Aorta (tissue), 5 donors: ENCODE results near the gene GALNT4. TPM values are rescaled to one million over a fixed set of nuclear protein-coding genes. Genes with fewer than 3 reads are reported as not detected.

Source experiments
- ATAC-seq: fragments of 200-7000 bp; cut with Tn5 transposase; one replicate; pipeline ENCODE4 v1.9.1; 2022; ENCODE audit warnings: moderate library complexity; ENCODE audit not compliant: low FRiP score
- DNase-seq, 2 donors: peaks; one replicate each; pipeline ENCODE4 v3.0.0-alpha.2; 2020
- H3K27ac ChIP-seq, 2 donors: one replicate each; pipeline ENCODE4 v1.5.1; 2013; ENCODE audit warnings: low read length in 2 of 2, mild to moderate bottlenecking in 2 of 2, moderate library complexity in 2 of 2, control low read depth in 1 of 2, inconsistent platforms in 1 of 2, low read depth in 1 of 2
- H3K27me3 ChIP-seq, 2 donors: one replicate each; pipeline ENCODE4 v1.6.1; 2013; ENCODE audit warnings: control low read depth in 1 of 2, low read length in 1 of 2, mild to moderate bottlenecking in 1 of 2, moderate library complexity in 1 of 2; ENCODE audit not compliant: insufficient read depth in 2 of 2, control insufficient read depth in 1 of 2
- H3K36me3 ChIP-seq, 2 donors: one replicate each; pipeline ENCODE4 v1.6.1; 2013; ENCODE audit warnings: control low read depth in 1 of 2, low read length in 1 of 2, mild to moderate bottlenecking in 1 of 2; ENCODE audit not compliant: insufficient read depth in 2 of 2, control insufficient read depth in 1 of 2
- H3K4me1 ChIP-seq, 2 donors: one replicate each; pipeline ENCODE4 v1.6.1; 2013; ENCODE audit warnings: low read length in 2 of 2, control low read depth in 1 of 2, mild to moderate bottlenecking in 1 of 2, moderate library complexity in 1 of 2; ENCODE audit not compliant: insufficient read depth in 2 of 2, control insufficient read depth in 1 of 2
- H3K4me3 ChIP-seq, 2 donors: one replicate each; pipeline ENCODE4 v1.5.1; 2013; ENCODE audit warnings: low read length in 2 of 2, control low read depth in 1 of 2, mild to moderate bottlenecking in 1 of 2
- H3K9me3 ChIP-seq: one replicate; pipeline ENCODE4 v1.6.1; 2013; ENCODE audit warnings: mild to moderate bottlenecking, low read length; ENCODE audit not compliant: control insufficient read depth
- WGBS, 2 donors: extraction: QIAGEN DNeasy Blood & Tissue Kit; methylation state at CpG; one replicate each; pipeline ENCODE4 v1.1.7; 2013; 5-methylcytosine and 5-hydroxymethylcytosine counted together
- intact Hi-C, 2 donors: fragments of 100-400 bp; cut with DNase I; formaldehyde crosslinking; loops; one replicate each; pipeline versions ENCODE4 v1.14.2 to v1.15.0; 2022
- polyA plus RNA-seq, 2 donors: library from polyadenylated mRNA; stranded (reverse); fragments of 200-250 nt; gene quantifications; one replicate each; pipeline ENCODE4 v1.2.3, GENCODE V29; 2013
- total RNA-seq, 2 donors: library from RNA; stranded (reverse); fragmentation: NEBNext Ultra II Directional; extraction: Animal tissue kit (Norgen Biotek cat#: 25700); gene quantifications; one replicate each; pipeline ENCODE4 v1.2.1, GENCODE V29; 2021
- donor health status: healthy with polysubstance abuse.
- donor health status: Bipolar disorder and iron deficiency.
- donor health status: DM: no; HTN: no; CAD: no.
- donor health status: DM: no; HTN: no; CAD: no.
- donor health status: DM: yes; HTN: yes; CAD: no.

GALNT4 gene
- total and polyA plus RNA-seq, 4 donors, result 2.8 to 7.4 (median 5.9) TPM

DNA sequence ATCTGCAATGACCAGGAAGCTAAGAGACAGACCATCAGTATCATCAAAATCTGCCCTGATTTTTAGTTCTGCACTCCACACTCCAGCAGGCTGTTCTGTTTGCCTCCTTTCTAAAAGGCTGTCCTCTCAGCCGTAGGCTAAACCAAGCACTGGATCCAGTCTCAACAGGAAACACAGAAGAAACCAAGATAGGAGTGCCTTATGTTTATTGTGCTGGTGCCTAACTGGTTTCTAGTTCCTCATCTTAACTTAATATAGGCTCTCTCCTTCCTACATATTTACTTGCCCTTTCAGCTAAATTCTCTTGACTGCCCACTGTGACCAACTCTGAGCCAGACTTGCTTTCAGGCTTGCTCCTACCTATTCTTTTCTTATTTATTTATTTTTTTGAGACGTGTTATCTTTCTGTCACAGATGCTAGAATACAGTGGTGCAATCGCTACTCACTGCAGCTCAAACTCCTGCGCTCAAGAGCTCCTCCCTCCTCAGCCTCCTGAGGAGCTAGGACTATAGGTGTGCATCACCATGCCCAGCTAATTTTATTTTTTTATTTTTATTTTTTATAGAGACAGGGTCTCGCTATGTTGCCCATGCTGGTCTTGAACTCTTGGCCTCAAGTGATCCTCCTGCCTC lies 30.8 kb downstream of the GALNT4 start:
- Histone ChIP-seq H3K4me3 (no peak overlapping the region), H3K4me1 (peaks cover 0 to 6% of the 10 kb centered on the region in 2 donors), H3K36me3 (peaks cover 2 to 5% of the 10 kb centered on the region in 2 donors), H3K9me3 (no peaks in the 10 kb centered on the region), H3K27me3 (no peaks in the 10 kb centered on the region), H3K27ac (no peak overlapping the region)
- no peak for DNase-seq
- ATAC-seq, result no peak
- intact Hi-C loops, result no loop called here
- WGBS, 2 donors, result 89 to 93% methylated on average over 5 of the region's 5 CpGs

DNA sequence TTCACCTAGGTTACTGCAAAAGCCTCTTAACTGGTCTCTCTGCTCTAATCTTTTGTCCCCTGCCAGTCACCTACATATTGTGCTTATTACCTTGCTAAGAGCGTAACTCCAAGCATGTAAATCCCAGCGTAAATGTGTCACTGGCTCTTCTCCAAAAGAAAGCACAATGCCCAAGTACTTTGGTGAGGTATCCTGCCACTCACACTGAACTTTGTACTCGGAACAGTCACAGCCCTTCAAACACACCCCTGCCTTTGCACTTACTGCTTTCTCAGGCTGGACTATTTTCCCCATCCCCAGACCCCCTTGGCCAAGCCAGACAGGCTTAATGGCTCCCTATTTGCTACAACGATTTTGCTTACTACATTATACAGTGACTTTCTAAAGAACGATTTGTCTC lies 31.7 kb downstream of the GALNT4 start:
- no peak for ATAC-seq
- Histone ChIP-seq H3K27me3 (no peaks in the 10 kb centered on the region), H3K4me3 (no peak overlapping the region), H3K9me3 (no peaks in the 10 kb centered on the region), H3K4me1 (peaks cover 0 to 6% of the 10 kb centered on the region in 2 donors), H3K27ac (no peak overlapping the region), H3K36me3 (peaks cover 2 to 5% of the 10 kb centered on the region in 2 donors)
- 72 to 85% methylated on average over 5 of the region's 5 CpGs for WGBS, 2 donors
- DNase-seq, result no peak
- intact Hi-C loops, result no loop called here

DNA sequence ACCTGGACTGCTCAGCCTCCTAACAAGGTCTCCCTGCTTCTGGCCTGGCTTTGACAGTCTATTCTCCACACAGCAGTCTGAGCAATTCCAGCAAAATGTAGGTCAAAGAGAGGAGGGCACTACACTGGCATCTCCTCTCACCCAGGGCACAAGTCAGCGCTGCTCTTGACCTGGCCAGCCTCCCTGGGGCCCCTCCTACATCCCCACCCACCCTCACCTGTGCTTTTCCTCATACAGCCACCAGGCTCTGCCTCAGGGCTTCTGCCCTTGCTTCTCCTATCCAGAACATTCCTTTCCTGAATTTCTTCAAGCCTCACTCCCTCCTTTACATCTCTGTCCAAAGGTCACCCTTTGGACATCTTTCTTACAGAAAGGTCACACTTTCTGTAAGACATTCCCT lies 33.7 kb downstream of the GALNT4 start:
- H3K4me3 ChIP-seq, result no peak overlapping the region
- H3K27me3 ChIP-seq, result no peaks in the 10 kb centered on the region
- intact Hi-C loops, result no loop called here
- ATAC-seq (no peak), DNase-seq (no peak)
- H3K27ac ChIP-seq, result no peak overlapping the region
- no peaks in the 10 kb centered on the region for H3K4me1 ChIP-seq
- no peaks in the 10 kb centered on the region for H3K9me3 ChIP-seq
- peaks cover 2 to 7% of the 10 kb centered on the region in 2 donors for H3K36me3 ChIP-seq
- 92 to 95% methylated on average over 1 of the region's 1 CpG for WGBS, 2 donors

DNA sequence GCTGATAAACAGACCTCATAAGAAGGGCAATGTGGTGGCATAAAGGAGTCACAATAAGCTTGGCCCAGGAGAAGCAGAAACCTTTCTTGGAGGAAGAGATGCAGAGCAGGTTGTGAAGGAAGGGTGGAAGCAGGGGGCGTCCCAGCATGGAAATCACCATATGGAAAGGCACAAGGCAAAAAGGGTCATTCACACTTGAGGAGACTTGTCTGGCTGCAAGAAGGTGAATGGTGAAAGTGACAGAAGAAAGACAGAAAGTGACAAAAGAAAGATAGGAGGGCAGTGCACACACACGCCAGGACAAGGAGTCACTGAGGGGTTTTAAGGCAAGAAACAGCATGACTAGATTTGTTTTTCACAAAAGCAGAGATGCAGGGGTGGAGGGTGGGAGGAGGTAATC lies 38.3 kb downstream of the GALNT4 start:
- intact Hi-C loops, result no loop called here
- DNase-seq (no peak), ATAC-seq (no peak)
- Histone ChIP-seq H3K36me3 (peaks cover 0 to 9% of the 10 kb centered on the region in 2 donors), H3K4me1 (no peaks in the 10 kb centered on the region), H3K27ac (no peak overlapping the region), H3K9me3 (no peaks in the 10 kb centered on the region), H3K4me3 (no peak overlapping the region), H3K27me3 (no peaks in the 10 kb centered on the region)
- 90 to 93% methylated on average over 2 of the region's 2 CpGs for WGBS, 2 donors

GRCh38 chr12:89484470-89484869 lies 40.1 kb downstream of the GALNT4 start:
- Histone ChIP-seq H3K4me3 (no peak overlapping the region), H3K27ac (no peak overlapping the region), H3K9me3 (no peaks in the 10 kb centered on the region), H3K4me1 (no peaks in the 10 kb centered on the region), H3K36me3 (peaks cover 0 to 4% of the 10 kb centered on the region in 2 donors), H3K27me3 (no peaks in the 10 kb centered on the region)
- intact Hi-C loops, result no loop called here
- WGBS, 2 donors, result 90 to 95% methylated on average over 1 of the region's 1 CpG
- no peak for DNase-seq
- no peak for ATAC-seq

- no peaks in the 10 kb centered on the region for H3K27me3 ChIP-seq
- intact Hi-C loops, result no loop called here
- H3K27ac ChIP-seq, result no peak overlapping the region
- no peaks in the 10 kb centered on the region for H3K4me1 ChIP-seq
- no peaks in the 10 kb centered on the region for H3K9me3 ChIP-seq
- WGBS, 2 donors, result 85 to 87% methylated on average over 2 of the region's 2 CpGs
- ATAC-seq, result no peak
- peaks cover 0 to 3% of the 10 kb centered on the region in 2 donors for H3K36me3 ChIP-seq
- H3K4me3 ChIP-seq, result no peak overlapping the region
- no peak for DNase-seq
These were observed 43.2 kb downstream of the GALNT4 start for GRCh38 chr12:89481213-89481914.

DNA sequence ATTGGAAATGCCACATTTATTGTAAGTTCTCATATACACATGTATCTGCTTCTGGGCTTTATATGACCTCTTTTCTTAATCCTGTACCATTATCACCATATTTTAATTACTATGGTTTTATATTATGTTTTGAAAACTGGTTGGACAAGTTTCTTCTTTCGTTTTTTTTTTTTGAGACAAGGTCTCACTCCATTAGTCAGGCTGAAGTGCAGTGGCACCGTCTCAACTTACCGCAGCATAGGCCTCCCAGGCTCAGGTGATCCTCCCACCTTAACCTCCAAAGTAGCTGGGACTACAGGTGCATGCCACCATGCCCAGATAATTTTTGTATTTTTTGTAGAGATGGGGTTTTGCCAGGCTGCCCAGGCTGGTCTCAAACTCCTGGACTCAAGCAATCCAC lies 44.6 kb downstream of the GALNT4 start:
- no peak overlapping the region for H3K27ac ChIP-seq
- 90 to 93% methylated on average over 3 of the region's 3 CpGs for WGBS, 2 donors
- ATAC-seq, result no peak
- H3K9me3 ChIP-seq, result no peaks in the 10 kb centered on the region
- no peaks in the 10 kb centered on the region for H3K4me1 ChIP-seq
- H3K27me3 ChIP-seq, result no peaks in the 10 kb centered on the region
- H3K36me3 ChIP-seq, result peaks cover 0 to 2% of the 10 kb centered on the region in 2 donors
- no peak for DNase-seq
- no peak overlapping the region for H3K4me3 ChIP-seq
- intact Hi-C loops, result no loop called here

- no peaks in the 10 kb centered on the region for H3K9me3 ChIP-seq
- H3K4me3 ChIP-seq, result no peak overlapping the region
- ATAC-seq (no peak), DNase-seq (no peak)
- no peak overlapping the region for H3K27ac ChIP-seq
- 90 to 97% methylated on average over 8 of the region's 8 CpGs for WGBS, 2 donors
- no peaks in the 10 kb centered on the region for H3K27me3 ChIP-seq
- H3K4me1 ChIP-seq, result no peaks in the 10 kb centered on the region
- no peaks in the 10 kb centered on the region for H3K36me3 ChIP-seq
- intact Hi-C loops, result no loop called here
These were observed 46.8 kb downstream of the GALNT4 start for GRCh38 chr12:89477633-89478279.
